Nephron (organoid): ENCODE results near the gene ZMAT1.
A peak's percentile ranks its signal among the peaks of the same experiment; 100 is the strongest.
"Not testable (repeated sequence)": the region's sequence is repeated elsewhere in the genome, so short reads cannot be mapped to it uniquely, and the experiment has no call there.

Experiments used
- H3K27ac Mint-ChIP-seq, 3 experiments: 2 replicates each; pipeline ENCODE4 v1.8.0; 2020; ENCODE audit warnings: mixed read lengths in 3 of 3, mild to moderate bottlenecking in 2 of 3, moderate library complexity in 1 of 3
- H3K27me3 Mint-ChIP-seq: 2 replicates; pipeline ENCODE4 v1.8.0; 2021; ENCODE audit warnings: low read depth, mild to moderate bottlenecking, moderate library complexity, mixed read lengths
- H3K36me3 Mint-ChIP-seq: 2 replicates; pipeline ENCODE4 v1.8.0; 2020; ENCODE audit warnings: low read depth, mixed read lengths
- H3K4me1 Mint-ChIP-seq: 2 replicates; pipeline ENCODE4 v1.8.0; 2020; ENCODE audit warnings: mixed read lengths
- H3K4me3 Mint-ChIP-seq, 3 experiments: 2 replicates each; pipeline ENCODE4 v1.8.0; 2020; ENCODE audit warnings: mild to moderate bottlenecking in 3 of 3, mixed read lengths in 3 of 3, moderate library complexity in 2 of 3
- H3K9me3 Mint-ChIP-seq: 2 replicates; pipeline ENCODE4 v1.8.0; 2020; ENCODE audit warnings: mixed read lengths
- CTCF ChIP-seq, 3 experiments: fragments of 200-600 bp; sonication (generic); IDR thresholded peaks; one replicate each; pipeline ENCODE4 v1.5.0; 2021; ENCODE audit warnings: antibody characterized with exemption in 3 of 3; ENCODE audit not compliant: unreplicated experiment in 3 of 3

Gene ZMAT1

DNA sequence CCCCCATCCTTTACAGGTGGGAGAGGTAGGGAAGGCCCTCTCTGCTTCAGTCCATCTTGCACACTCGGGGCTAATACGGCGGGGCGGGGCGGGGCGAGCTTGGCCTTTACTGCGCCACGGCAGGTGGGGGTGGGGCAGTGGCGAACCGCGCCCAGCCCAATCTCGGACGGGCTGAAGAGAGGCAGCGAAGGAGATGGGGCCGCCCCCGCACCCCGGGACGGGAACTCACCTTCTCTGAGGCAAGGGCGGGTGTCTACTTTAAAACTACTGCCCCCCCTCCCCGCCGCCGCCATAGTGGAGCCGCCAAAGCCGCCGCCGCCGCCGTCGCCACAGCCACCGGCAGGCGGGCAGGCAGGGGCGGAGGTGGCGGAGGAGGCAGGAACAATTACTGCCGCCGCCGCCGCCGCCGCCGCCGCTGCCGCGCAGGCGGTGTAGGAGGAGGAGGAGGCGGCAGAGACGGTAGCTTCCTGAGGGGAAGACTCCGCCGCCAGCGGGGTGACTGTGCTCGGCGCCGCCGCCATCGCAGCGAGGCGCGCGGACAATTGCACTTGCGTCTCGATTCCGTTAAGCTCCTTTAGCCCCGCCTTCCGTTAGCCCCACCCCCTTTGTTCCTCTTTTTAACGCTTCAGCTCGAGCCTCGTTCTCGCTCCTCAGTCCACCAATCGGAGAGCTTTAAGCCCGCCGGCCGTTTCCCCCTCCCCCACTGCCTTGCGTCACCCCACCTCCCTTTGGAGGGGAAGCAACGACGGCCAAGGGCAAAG, at the start of gene ZMAT1:
Gene ZMAT1 (minus strand): TSS at position 540 of the 761 bp plus-strand sequence. CDS start 19 bp downstream, at position 521.
- no peaks in the 10 kb centered on the region for H3K27me3 Mint-ChIP-seq
- peak within 1 kb of the TSS; percentile 86 to 89 (median 89) for H3K4me3 Mint-ChIP-seq
- no peaks in the 10 kb centered on the region for H3K36me3 Mint-ChIP-seq
- TF ChIP-seq CTCF (IDR thresholded peaks at IDR 0.05; ENCODE audit: unreplicated experiment in 3 of 3) = no peak
- peaks cover 8% of the 10 kb centered on the region for H3K9me3 Mint-ChIP-seq
- peaks cover 7% of the 10 kb centered on the region for H3K4me1 Mint-ChIP-seq
- H3K27ac Mint-ChIP-seq = peak within 1 kb of the TSS; percentile 56 to 90 (median 88)

- TF ChIP-seq CTCF (IDR thresholded peaks at IDR 0.05; ENCODE audit: unreplicated experiment in 3 of 3) = no peak
- no peaks in the 10 kb centered on the region for H3K4me1 Mint-ChIP-seq
- no peak overlapping the region for H3K4me3 Mint-ChIP-seq
- no peak overlapping the region for H3K27ac Mint-ChIP-seq
- peaks cover 13% of the 10 kb centered on the region for H3K9me3 Mint-ChIP-seq
- H3K36me3 Mint-ChIP-seq = no peaks in the 10 kb centered on the region
- H3K27me3 Mint-ChIP-seq = no peaks in the 10 kb centered on the region
Measured at GRCh38 chrX:101977106-101977505, 45.3 kb upstream of the ZMAT1 start.

- Mint-ChIP-seq H3K4me1 (no peaks in the 10 kb centered on the region), H3K4me3 (no peak overlapping the region), H3K9me3 (peaks cover 11% of the 10 kb centered on the region), H3K36me3 (no peaks in the 10 kb centered on the region), H3K27ac (no peak overlapping the region), H3K27me3 (no peaks in the 10 kb centered on the region)
- no peak for TF ChIP-seq CTCF (IDR thresholded peaks at IDR 0.05; ENCODE audit: unreplicated experiment in 3 of 3)
Measured at GRCh38 chrX:101973066-101973465, 41.2 kb upstream of the ZMAT1 start.

- H3K27ac Mint-ChIP-seq, H3K9me3 Mint-ChIP-seq, H3K36me3 Mint-ChIP-seq, H3K27me3 Mint-ChIP-seq, H3K4me3 Mint-ChIP-seq, H3K4me1 Mint-ChIP-seq: not testable (repeated sequence)
Measured at GRCh38 chrX:101964923-101965539, 33.2 kb upstream of the ZMAT1 start.

DNA sequence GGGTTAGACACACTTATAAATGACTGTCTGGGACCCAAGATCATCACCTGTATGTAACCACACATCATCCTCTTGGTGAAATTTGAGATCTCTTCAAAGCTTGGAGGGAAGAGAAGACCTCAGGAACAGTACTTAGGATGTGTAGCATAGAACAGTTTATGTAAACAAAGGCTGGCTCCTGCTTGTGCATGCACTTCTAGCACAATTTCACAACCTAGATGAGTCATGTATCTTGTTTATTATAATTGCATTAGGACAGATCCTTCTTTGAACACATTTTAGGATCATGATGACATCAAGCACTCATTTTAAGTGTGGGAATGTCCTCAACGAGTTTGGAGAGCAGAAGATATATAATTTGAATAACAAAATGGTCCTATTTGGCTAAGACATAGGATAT, 26.3 kb upstream of the ZMAT1 start:
- no peaks in the 10 kb centered on the region for H3K4me1 Mint-ChIP-seq
- H3K27ac Mint-ChIP-seq = no peak overlapping the region
- H3K36me3 Mint-ChIP-seq = no peaks in the 10 kb centered on the region
- no peak for TF ChIP-seq CTCF (IDR thresholded peaks at IDR 0.05; ENCODE audit: unreplicated experiment in 3 of 3)
- H3K27me3 Mint-ChIP-seq = peaks cover under 1% of the 10 kb centered on the region
- no peak overlapping the region for H3K4me3 Mint-ChIP-seq
- H3K9me3 Mint-ChIP-seq = peaks cover 14% of the 10 kb centered on the region

DNA sequence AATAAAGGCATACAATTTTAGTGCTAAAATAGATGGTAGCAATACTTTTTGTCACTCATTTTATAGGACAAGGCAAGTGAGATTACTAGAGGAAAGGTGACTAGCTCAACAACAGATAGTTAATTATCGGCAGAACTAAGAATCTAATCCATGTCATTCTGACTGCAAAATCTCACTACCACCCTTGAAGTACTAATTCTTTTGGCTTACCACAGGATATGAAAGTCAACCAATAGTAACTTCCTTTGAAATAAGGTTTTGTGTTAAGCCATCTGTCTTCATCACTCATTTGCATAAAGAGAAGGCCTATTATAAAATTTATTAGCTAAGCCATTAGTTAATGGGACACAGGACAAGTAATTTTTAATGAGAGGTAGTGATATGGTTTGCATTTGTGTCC, 25.3 kb upstream of the ZMAT1 start:
- H3K4me3 Mint-ChIP-seq = no peak overlapping the region
- TF ChIP-seq CTCF (IDR thresholded peaks at IDR 0.05; ENCODE audit: unreplicated experiment in 3 of 3) = no peak
- H3K4me1 Mint-ChIP-seq = no peaks in the 10 kb centered on the region
- no peaks in the 10 kb centered on the region for H3K27me3 Mint-ChIP-seq
- no peak overlapping the region for H3K27ac Mint-ChIP-seq
- H3K36me3 Mint-ChIP-seq = no peaks in the 10 kb centered on the region
- peaks cover 19% of the 10 kb centered on the region for H3K9me3 Mint-ChIP-seq
